Stimulated activated CD8-positive, alpha-beta memory T cell treated with anti-CD3 and anti-CD28 coated beads, Interleukin-15, amount 100 ng/mL, for 4 hours (primary cell): ENCODE measurements around the gene SP7.
"Not testable (repeated sequence)": the region's sequence is repeated elsewhere in the genome, so short reads cannot be mapped to it uniquely, and the experiment has no call there.

ENCODE experiments used
- DNase-seq, 2 donors: peaks; one replicate each; pipeline ENCODE4 v3.0.0-alpha.2; 2020; ENCODE audit warnings: low read depth in 2 of 2

The SP7 gene

DNA sequence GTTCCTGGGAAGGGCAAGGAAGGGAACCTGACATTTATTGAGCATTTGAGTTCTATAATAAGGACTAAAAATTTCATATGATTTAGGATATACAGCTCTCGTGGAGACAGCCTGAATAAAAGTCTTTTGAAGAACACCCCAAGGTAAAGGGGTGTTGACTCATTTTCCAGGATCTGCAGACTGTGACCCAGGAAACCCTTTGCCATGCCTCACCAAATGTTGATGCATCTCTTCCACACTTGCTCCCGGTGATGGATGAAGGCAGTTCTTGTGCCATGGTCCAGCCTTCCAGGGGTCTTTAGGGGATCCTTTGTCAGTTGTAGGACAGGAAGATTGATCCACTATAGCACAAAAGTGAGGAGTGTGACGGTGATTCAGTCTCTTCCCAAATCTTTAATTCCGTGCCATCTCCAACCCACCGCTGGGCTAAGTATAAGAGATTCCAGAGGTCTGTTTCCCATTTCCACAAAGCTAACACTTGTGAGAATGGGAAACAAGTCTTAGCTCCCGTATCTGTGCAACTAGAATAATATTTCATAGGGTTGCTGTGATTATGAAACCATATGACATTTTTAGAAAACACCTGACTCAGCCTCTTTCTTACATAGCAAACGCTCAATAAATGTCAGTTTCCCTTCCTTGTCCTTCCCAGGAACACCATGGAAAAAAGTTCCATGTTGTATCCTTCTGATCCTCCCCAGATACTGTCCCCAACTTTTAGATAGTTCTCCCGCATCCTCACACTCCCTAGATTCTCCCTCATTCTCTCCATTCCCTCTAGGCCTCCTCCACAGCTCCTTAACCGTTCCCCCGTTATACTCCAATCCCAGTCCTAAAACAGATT lies 15.6 kb downstream of the SP7 start:
- DNase-seq: no peak

DNA sequence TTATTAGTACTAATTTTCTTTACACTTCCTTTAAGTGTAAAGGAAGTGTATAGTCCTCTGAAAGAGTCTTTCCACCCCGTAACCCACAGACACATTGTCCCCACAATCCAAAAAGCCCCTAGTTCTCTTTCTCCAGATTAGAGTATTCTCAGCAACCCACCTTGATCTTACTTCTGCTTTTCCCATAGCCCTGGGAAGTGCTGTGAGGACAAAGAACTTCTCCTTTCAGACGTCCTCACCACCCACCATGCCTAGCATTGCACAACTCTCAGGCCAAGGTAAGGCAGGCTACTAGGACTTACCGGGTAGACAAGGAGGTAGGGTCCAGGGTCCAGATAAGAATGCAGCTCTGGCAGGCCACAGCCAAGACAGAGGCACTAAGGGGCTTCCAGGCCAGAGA lies 22.2 kb downstream of the SP7 start:
- DNase-seq: no peak

- no peak for DNase-seq
Measured at GRCh38 chr12:53308276-53308675, 27.9 kb downstream of the SP7 start.

DNA sequence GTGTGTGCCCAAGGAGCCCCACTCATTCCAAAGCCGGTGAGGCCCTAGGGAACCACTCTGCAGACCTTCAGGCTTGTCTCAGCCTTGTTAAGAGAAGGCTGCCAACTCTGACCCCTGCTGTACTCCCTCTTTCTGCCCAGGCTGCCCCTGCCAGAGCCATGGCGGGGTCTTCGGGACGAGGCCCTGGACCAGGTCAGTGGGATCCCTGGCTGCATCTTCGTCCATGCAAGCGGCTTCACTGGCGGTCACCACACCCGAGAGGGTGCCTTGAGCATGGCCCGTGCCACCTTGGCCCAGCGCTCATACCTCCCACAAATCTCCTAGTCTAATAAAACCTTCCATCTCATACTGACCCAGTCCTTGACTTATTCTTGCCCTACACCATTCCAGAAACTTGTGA lies 29.3 kb downstream of the SP7 start:
- DNase-seq: no peak

DNA sequence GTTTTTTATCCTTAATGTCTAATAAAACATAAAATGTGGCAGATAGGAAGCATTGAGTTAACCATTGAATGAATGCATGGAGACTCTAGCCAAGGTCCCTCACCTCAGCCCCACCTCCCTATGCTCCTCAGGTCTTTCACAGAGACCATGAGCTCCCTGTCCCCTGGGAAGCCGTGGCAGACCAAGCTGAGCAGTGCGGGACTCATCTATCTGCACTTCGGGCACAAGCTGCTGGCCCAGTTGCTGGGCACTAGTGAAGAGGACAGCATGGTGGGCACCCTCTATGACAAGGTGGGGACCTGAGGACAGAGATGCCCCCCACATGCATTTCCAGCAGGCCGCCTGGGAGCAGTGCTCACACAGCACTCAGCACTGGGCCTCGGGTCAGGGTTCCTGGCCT lies 33.3 kb downstream of the SP7 start:
- no peak for DNase-seq

GRCh38 chr12:53300187-53300586 lies 36.0 kb downstream of the SP7 start:
- no peak for DNase-seq

DNA sequence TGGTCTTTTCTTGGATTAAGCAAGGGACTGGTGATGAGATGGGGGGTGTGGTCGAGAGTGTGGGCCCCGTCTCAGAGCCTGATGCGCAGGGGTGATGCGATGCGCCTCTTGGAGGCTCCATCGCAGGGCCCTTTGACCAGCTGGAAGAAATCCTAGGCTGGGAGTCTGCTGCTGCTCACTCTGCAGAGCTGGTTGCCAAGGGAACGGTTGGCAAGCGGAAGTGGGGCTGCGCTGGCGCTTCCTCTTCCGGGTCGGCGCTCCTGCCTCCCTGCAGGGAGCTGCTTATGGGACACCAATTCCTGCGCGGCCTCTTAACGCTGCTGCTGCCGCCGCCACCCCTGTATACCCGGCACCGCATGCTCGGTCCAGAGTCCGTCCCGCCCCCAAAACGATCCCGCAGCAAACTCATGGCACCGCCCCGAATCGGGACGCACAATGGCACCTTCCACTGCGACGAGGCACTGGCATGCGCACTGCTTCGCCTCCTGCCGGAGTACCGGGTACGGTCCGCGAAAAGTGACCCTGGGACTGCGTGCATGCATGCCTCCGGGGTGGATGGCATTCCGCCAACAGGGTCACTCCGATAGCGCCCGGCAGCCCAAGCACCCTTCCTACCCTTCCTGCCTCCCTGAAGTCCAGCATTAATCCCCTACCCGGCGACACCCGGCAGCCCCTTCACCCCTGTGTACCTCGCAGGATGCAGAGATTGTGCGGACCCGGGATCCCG lies 36.5 kb downstream of the SP7 start, which contains the start of gene MYG1:
Gene MYG1 (plus strand): TSS at position 242 of the 727 bp plus-strand sequence. CDS start 43 bp downstream, at position 285.
- DNase-seq: peak; percentile 59 to 67

DNA sequence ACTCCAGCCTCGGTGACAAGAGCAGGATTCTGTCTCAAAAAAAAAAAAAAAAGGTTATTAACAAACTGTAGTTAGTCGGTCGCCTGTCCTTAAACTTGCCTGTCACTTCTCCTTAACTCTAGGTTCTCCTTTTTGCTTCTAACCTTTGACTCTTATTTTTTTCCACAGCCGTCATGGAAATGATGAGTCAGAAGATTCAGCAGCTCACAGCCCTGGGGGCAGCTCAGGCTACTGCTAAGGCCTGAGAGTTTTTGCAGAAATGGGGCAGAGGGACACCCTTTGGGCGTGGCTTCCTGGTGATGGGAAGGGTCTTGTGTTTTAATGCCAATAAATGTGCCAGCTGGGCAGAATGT lies 37.1 kb downstream of the SP7 start:
- no peak for DNase-seq

DNA sequence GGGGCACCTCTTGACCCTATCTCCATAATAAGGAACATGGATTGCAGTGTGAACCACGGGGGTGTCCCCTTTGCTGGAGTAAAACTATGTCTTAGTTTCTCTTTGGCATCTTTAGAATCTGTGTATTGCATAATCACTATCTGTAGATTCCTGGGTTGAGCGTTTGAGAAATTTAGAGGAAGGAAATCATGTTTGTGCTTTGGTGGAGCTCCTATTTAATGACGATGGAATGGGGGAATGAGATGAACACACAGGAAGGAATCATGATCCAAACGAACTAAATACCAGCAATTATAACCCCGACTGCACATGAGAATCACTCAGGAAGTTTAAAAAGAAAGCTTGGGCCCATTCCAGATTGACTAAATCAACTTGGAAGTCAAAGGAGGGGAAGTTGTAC lies 38.0 kb downstream of the SP7 start:
- DNase-seq: no peak

DNA sequence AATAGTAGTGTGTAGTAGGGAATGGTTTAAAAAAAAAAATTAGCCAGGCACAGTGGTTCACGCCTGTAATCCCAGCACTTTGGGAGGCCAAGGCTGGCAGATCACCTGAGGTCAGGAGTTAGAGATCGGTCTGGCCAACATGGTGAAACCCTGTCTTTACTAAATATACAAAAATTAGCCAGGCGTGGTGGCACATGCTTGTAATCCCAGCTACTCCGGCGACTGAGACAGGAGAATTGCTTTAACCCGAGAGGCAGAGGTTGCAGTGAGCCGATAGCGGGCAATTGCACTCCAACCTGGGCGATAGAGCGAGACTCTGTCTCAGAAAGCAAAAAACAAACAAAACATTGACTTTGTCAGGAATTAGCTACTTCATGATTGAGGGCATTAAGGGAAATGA lies 39.0 kb downstream of the SP7 start:
- DNase-seq: not testable (repeated sequence)

DNA sequence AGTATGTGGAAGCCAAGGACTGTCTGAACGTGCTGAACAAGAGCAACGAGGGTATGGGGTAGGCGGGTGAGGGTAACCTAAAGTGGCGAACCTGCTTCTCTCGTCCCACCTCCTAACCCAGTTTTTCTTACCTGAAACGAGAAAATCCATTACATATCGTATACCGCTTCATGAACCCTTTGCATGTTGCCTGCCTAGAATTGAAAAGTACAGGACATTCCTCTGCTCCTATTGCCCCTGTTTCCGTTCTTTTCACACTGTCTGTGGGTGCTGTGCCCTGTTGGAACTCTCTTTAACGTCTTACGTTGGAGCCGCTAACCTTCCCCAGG lies 40.3 kb downstream of the SP7 start:
- no peak for DNase-seq

- DNase-seq: peak; percentile 67 to 74
Measured at GRCh38 chr12:53295070-53295890, 40.9 kb downstream of the SP7 start, which contains the start of gene PFDN5. Gene PFDN5, plus strand, starts transcription at chr12:53295542. Its CDS starts 26 bp downstream, at chr12:53295568.

GRCh38 chr12:53292426-53292825 lies 43.7 kb downstream of the SP7 start:
- DNase-seq: no peak

DNA sequence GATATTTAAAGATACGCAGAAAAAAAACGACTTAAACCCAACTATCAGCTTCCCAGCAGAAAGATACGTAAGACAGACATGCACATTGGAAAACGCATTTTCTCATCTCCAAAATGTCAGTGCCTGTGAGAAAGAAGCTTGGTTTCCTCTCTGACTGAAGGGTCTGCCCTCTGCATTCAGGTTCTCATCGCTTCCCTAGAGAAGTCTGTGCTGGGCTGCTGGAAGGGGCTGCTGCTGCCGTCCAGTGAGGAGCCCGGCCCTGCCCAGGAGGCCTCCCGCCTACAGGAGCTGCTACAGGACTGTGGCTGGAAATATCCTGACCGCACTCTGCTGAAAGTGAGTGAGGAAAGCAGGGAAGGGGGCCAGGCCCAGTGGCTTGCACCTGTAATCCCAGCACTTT lies 45.5 kb downstream of the SP7 start:
- DNase-seq: no peak

DNA sequence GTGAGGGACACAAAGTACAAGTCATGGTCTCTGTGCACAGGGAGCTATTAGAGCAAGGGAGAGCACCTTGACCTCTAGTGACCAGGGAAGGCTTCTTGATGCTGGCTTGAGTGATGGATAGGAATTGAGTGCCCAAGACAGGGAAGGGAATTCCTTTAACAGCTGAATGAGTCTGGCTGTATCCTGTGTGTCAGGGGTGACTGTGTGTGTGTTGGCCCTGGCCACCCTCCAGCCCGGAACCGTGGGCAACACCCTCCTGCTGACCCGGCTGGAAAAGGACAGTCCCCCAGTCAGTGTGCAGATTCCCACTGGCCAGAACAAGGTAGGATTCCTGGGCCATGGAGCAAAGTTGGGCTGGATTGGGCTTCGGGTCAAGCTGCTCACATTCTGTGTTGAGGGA lies 46.3 kb downstream of the SP7 start:
- DNase-seq: no peak

GRCh38 chr12:53288322-53288721 lies 47.8 kb downstream of the SP7 start:
- no peak for DNase-seq

- peak; percentile 33 to 62 for DNase-seq
Measured at GRCh38 chr12:53287741-53288216, 48.4 kb downstream of the SP7 start.

- DNase-seq: no peak
Measured at GRCh38 chr12:53286448-53286847, 49.7 kb downstream of the SP7 start.

DNA sequence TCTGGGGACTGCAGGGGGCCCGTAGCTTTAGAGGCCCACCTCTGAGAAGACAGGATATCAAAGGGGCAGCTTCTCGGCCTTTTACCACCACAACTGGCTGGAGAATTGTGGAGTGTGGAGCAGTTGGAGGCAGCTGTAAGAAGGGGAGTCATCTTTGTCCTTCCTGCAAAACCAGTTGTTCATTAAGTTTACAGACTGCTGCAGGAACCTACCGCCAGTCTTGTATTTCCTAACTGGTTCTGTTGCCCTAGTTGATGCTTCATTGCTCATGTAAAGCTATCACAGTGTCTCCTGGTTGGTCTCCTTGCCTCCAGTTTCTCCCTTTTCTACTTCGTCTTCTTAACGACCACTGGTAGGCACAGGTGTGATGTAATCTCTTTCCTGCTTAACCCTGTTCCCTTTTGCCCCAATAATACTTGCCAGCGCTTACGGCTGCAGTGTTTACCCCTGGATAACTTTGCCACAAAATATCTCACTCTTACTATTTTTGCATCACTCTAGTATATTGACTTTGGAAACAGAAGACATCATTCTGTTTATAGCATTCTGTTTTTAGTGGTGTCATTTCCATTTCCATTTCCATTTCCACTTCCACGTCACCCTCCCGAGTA lies 56.2 kb downstream of the SP7 start:
- DNase-seq: no peak

GRCh38 chr12:53279283-53279869 lies 56.8 kb downstream of the SP7 start:
- DNase-seq: no peak

GRCh38 chr12:53277981-53278380 lies 58.2 kb downstream of the SP7 start:
- DNase-seq: no peak
